Body of pancreas (tissue), 4 donors: Measurements from ENCODE around the gene ENDOD1.
A peak's percentile ranks its signal among the peaks of the same experiment; 100 is the strongest.

ENCODE experiments used
- POLR2A ChIP-seq, 3 donors: fragments of 450-650 bp; IDR thresholded peaks; one replicate each; pipeline ENCODE4 v1.6.1; 2016; ENCODE audit warnings: antibody characterized with exemption in 3 of 3, mild to moderate bottlenecking in 2 of 3
- TF ChIP-seq, protein P1 (sequence below), 7 experiments: fragments of 450-650 bp in 4 of 7; fragments of 200-600 bp in 3 of 7; sonication (generic) in 3 of 7; IDR thresholded peaks; one replicate each; pipeline ENCODE4 v1.5.1; 2016 to 2019; ENCODE audit warnings: antibody characterized with exemption in 7 of 7

DNA sequence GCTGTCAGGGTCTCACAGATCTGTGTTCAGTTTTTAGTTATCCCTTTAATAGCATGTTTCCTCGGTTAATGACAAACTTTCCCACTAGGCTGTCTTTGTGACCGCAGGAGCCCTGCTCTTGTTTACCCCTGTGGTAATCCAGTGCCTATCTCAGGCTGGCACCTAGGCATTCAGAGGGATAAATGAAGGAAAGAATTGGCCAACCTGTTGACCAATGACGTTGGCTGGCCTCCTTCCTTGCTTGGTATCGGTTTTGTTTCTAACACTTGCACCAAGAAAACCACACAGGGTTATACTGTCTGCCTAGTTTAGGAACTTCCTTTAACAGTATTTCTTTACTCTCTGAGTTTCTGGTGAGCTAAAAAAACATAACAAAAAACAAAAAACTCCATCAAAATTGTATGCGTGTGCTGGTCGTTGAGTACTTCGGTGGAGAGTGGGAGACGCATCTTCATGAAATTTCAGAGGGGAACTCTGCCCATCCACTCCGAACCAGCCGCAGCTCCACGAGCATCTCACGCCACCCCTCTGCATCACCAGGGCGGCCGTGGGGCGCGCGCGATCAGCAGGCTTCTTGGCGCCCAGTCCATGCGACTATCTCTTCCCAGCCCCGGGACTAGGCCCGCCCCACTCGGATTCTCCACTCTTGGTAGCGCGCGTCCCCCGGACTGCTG, 563 bp upstream of the ENDOD1 start:
- TF ChIP-seq, protein P1, sequence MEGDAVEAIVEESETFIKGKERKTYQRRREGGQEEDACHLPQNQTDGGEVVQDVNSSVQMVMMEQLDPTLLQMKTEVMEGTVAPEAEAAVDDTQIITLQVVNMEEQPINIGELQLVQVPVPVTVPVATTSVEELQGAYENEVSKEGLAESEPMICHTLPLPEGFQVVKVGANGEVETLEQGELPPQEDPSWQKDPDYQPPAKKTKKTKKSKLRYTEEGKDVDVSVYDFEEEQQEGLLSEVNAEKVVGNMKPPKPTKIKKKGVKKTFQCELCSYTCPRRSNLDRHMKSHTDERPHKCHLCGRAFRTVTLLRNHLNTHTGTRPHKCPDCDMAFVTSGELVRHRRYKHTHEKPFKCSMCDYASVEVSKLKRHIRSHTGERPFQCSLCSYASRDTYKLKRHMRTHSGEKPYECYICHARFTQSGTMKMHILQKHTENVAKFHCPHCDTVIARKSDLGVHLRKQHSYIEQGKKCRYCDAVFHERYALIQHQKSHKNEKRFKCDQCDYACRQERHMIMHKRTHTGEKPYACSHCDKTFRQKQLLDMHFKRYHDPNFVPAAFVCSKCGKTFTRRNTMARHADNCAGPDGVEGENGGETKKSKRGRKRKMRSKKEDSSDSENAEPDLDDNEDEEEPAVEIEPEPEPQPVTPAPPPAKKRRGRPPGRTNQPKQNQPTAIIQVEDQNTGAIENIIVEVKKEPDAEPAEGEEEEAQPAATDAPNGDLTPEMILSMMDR (IDR thresholded peaks at IDR 0.05): no peak
- peak in 1 of 3 donors; percentile 70 for TF ChIP-seq POLR2A (IDR thresholded peaks at IDR 0.05)
